ENCODE data around the gene SMIM8. TPM values are rescaled to one million over a fixed set of nuclear protein-coding genes. Genes with fewer than 3 reads are reported as not detected.
A peak's percentile ranks its signal among the peaks of the same experiment; 100 is the strongest.

Gene SMIM8
- total and polyA plus RNA-seq, 10 donors: 4.2 to 18.6 (median 11.9) TPM

DNA sequence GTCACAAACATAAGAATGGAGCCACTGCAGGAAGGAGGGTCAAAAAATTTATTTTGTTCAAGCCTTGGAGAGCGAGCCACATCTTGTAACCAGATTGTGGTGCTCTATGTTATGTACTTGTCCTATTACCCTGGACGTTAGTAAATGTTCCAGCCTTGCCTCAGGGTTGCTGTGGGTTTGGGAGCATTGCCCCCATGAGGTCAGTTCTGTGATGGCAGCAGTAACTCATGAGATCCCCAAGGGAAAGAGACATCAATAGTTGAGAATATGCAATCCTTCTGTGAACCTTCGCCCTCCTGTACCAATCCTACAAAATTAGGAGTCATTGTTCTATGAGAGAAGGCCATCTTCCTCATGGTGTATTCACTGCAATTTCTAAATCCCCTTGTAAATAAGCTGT is 68.9 kb downstream of the SMIM8 start:
- WGBS, 5 donors: 60 to 74% (median 70%) methylated on average over 3 of the region's 3 CpGs
- intact Hi-C loops (cut with DNase I; ENCODE audit: low total_unique reads): loop anchor here (5.0 kb wide), 2 partner anchors 406 to 1481 kb away; no protein-coding TSS in a partner anchor
- Histone ChIP-seq H3K27ac (no peak overlapping the region), H3K36me3 (no peaks in the 10 kb centered on the region), H3K9me3 (no peaks in the 10 kb centered on the region), H3K4me1 (no peaks in the 10 kb centered on the region), H3K27me3 (replicated peaks in 1 of 7) (no peaks in the 10 kb centered on the region), H3K4me3 (no peak overlapping the region)
- no peak for DNase-seq
- TF ChIP-seq, protein P1, sequence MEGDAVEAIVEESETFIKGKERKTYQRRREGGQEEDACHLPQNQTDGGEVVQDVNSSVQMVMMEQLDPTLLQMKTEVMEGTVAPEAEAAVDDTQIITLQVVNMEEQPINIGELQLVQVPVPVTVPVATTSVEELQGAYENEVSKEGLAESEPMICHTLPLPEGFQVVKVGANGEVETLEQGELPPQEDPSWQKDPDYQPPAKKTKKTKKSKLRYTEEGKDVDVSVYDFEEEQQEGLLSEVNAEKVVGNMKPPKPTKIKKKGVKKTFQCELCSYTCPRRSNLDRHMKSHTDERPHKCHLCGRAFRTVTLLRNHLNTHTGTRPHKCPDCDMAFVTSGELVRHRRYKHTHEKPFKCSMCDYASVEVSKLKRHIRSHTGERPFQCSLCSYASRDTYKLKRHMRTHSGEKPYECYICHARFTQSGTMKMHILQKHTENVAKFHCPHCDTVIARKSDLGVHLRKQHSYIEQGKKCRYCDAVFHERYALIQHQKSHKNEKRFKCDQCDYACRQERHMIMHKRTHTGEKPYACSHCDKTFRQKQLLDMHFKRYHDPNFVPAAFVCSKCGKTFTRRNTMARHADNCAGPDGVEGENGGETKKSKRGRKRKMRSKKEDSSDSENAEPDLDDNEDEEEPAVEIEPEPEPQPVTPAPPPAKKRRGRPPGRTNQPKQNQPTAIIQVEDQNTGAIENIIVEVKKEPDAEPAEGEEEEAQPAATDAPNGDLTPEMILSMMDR (IDR thresholded peaks at IDR 0.05 in 8 of 11, conservative IDR thresholded peaks at IDR 0.05 in 3 of 11): peak in 4 of 11 experiments; percentile 5 to 31 (median 11)
- no peak for TF ChIP-seq POLR2AphosphoS5 (IDR thresholded peaks at IDR 0.05)
- TF ChIP-seq POLR2A (IDR thresholded peaks at IDR 0.05): no peak

Other genes starting within 250 kb of the SMIM8 start
- not detected for gene CGA, start 227.5 kb upstream of the SMIM8 start, total RNA-seq
- gene CGA, start 227.5 kb upstream of the SMIM8 start, polyA plus RNA-seq: not detected
- gene ZNF292, start 167.0 kb upstream of the SMIM8 start, total RNA-seq: 10 to 100 TPM; 44.8 to 76.2 (median 56.8) TPM
- gene ZNF292, start 167.0 kb upstream of the SMIM8 start, polyA plus RNA-seq: 1 to 10 TPM; 5.1 to 5.7 (median 5.2) TPM
- gene GJB7, start 6.7 kb downstream of the SMIM8 start, total RNA-seq: not detected
- gene GJB7, start 6.7 kb downstream of the SMIM8 start, polyA plus RNA-seq: not detected
- gene C6orf163, start 22.2 kb downstream of the SMIM8 start, total RNA-seq: 10 to 100 TPM in 1 of 7 donors, 1 to 10 TPM in 6; 2.9 to 13.2 (median 6.1) TPM
- 1 to 10 TPM in 2 of 3 donors, under 1 TPM in 1; 0.59 to 2.7 (median 2.7) TPM for gene C6orf163, start 22.2 kb downstream of the SMIM8 start, polyA plus RNA-seq
- gene CFAP206, start 85.4 kb downstream of the SMIM8 start, total RNA-seq: under 1 TPM in 1 of 7 donors, not detected in 6; 0.46 TPM
- gene CFAP206, start 85.4 kb downstream of the SMIM8 start, polyA plus RNA-seq: under 1 TPM; 0.06 to 0.20 (median 0.12) TPM
- 10 to 100 TPM; 16.0 to 25.4 (median 19.7) TPM for gene SLC35A1, start 150.4 kb downstream of the SMIM8 start, total RNA-seq
- gene SLC35A1, start 150.4 kb downstream of the SMIM8 start, polyA plus RNA-seq: 10 to 100 TPM; 13.3 to 16.8 (median 14.6) TPM

Data from spleen (tissue), 11 donors.